Pulmonary artery endothelial cell (primary cell): ENCODE measurements around the gene MPRIP. TPM values are rescaled to one million over a fixed set of nuclear protein-coding genes. Genes with fewer than 3 reads are reported as not detected.
A peak's percentile ranks its signal among the peaks of the same experiment; 100 is the strongest.

Source experiments
- DNase-seq: peaks from one replicate; pipeline ENCODE4 v3.0.0-alpha.2; 2011; ENCODE audit warnings: low read depth, low spot score
- total RNA-seq: library from RNA; depleted of rRNA; stranded (reverse); fragments of >200 nt; gene quantifications from 2 replicates; pipeline ENCODE4 v1.2.3, GENCODE V29; 2014

MPRIP gene
- total RNA-seq, 1 donor from 2014 or later = 108 TPM

DNA sequence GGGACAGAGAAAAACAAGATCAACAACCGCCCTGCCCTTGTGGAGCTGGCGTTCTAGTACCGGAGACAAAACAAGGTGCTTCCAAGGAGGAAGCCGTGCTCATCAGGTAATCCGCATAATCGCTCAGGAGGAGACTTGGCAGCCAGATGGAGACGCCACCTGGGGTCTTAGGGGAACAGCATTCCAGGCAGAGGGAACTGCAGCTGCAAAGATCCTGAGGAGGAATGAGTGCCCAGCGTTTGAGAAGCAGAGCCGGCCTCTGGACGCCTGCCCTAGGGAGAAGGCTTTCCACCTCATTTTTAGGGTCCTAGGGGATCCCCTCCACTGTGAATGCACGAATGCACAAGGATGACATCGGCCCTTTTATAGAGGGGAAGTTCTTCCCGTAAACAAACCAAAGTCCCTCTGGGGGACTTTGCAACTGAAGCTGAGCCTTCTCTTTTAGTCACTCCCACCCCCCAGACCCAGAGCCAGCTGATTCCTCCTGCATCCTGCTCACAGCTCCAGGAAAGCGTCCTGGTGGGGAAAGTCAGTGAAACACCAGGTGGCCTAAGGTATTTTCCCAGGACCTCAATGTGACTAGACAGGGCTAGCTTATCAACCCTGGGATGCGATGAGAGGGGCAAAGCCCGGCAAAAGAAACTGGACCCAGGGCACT, 13.2 kb upstream of the MPRIP start:
- no peak for DNase-seq

DNA sequence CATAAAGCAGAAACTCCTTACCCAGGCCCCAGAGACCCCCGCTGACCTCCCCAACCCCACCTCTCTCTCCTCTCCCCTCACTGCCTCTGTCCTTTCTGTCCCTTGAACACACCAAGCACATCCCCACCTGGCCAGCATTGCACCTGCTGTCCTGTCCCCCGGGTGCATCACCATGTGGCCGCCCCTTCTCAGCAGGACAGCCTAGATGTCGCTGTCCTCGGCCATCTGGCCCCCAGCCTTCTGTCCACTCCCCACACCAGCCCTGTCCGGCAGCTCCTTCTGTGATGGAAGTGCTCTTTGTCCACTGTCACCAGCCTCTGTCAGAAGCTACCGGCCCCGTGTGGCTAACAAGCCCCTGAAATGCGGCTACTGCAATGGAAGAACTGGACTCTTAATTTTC, 12.3 kb upstream of the MPRIP start:
- no peak for DNase-seq

GRCh38 chr17:17030515-17031211, 11.6 kb upstream of the MPRIP start:
- DNase-seq = no peak

DNA sequence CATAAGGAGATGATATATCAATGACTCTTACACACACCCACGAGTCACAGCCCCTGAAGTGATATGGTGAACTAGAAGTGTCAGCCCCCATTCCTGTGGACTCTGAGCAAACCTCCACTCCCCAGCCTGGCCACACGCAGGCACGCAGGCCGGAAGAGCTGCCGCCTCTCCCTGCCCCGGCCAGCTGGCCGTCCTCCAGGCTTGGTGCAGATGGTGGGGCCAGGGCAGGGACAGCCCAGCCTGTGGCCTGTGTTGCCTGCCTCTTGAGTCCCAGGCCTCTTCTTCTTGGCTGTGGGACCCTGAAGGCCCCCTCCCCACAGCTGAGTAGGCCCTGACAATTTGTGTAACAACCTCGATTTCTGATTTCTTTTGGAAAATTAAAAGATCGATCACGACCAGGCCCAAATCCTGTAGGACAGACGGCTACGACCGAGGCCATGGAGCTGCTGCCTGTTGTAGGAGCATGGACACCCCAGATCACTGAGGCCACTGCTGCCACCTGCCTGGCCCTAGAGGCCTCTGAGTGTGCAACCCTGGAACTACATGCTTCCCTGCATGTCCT, 10.0 kb upstream of the MPRIP start:
- DNase-seq = no peak

DNA sequence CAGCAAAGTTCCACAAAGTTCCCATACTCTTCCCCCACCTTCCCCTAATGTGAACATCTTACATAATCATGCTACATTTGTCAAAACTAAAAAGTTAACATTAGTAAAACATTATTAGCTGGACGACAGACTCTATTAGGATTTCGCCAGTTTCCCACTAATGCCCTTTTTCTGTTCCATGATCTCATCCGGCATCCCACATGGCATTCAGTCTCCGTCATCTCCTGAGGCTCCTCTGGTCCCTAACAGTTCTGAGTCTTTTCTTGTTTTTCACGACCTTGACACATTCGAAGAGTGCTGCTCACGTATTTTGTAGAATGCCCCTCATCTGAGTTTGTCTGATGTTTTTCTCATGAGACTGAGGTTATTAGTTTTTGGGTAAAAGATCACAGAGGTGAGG, 8.8 kb upstream of the MPRIP start:
- no peak for DNase-seq

GRCh38 chr17:17034026-17034425, 8.2 kb upstream of the MPRIP start:
- DNase-seq = no peak

- no peak for DNase-seq
These were observed 7.7 kb upstream of the MPRIP start for GRCh38 chr17:17034496-17035075.

DNA sequence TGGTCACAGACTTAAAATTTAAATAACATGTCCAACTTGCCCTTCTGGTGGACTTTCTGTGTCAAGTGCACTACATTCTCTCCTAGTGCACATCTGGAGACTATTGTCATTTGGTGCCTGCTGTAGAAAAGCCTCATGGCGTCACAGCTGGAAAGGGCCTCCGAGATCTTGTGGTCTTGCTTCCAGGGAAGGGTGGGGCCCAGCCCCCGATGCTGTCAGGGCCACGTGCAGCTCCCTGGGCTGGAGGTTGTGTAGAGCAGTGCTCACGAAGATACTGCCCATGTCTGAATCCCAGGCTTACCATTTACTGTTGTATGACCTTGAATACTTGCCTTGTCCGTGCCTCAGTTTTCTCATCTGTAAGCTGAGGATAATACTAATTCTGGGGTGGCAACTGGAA, 6.8 kb upstream of the MPRIP start:
- no peak for DNase-seq

- no peak for DNase-seq
These were observed 6.2 kb upstream of the MPRIP start for GRCh38 chr17:17035920-17036523.

- DNase-seq = no peak
These were observed 5.7 kb upstream of the MPRIP start for GRCh38 chr17:17036524-17036998.

GRCh38 chr17:17039911-17040310, 2.3 kb upstream of the MPRIP start:
- no peak for DNase-seq

GRCh38 chr17:17041018-17041521, 1.2 kb upstream of the MPRIP start:
- no peak for DNase-seq

- DNase-seq = peak; percentile 85
These were observed 480 bp upstream of the MPRIP start for GRCh38 chr17:17041571-17042383.

GRCh38 chr17:17042851-17043460, 699 bp downstream of the MPRIP start:
- DNase-seq = no peak

DNA sequence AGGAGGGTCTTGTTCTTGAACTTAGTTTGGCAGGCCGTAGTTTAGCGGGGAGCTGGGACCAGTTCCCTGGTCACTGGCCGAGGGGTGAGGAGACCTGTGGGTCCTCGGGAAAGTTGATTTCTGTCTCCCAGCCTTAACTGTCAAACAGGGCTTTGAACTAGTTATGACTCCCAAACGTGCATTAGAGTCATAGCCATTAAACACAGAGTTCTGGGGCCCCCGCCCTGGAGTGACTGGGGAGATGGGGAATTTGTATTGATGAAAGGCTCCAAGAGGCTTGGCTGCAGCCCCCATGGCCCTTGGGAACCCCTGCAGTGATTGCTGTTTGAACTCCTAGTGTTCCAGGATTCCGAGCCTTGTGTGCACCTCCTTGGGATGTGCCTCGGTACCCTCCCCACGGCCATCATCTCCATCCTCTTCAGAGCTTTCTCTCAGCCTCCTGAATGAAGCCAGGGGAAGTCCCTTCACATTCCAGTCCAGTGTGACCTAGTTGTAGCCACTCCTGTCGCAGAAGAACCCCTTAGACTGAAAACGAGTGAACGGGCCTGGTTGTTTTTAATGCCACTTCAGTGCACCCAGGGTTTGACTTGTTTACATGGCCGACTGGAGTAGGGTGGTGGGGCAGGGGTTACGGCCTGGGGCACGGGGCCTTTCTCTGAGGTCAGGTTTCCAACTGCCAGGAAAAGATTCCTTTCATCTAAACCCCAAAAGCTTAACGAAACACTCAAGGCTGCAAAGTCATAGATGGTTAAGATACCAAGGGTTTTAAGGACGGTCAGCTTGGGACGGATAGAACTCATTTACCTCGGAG, 1.4 kb downstream of the MPRIP start:
- no peak for DNase-seq

DNA sequence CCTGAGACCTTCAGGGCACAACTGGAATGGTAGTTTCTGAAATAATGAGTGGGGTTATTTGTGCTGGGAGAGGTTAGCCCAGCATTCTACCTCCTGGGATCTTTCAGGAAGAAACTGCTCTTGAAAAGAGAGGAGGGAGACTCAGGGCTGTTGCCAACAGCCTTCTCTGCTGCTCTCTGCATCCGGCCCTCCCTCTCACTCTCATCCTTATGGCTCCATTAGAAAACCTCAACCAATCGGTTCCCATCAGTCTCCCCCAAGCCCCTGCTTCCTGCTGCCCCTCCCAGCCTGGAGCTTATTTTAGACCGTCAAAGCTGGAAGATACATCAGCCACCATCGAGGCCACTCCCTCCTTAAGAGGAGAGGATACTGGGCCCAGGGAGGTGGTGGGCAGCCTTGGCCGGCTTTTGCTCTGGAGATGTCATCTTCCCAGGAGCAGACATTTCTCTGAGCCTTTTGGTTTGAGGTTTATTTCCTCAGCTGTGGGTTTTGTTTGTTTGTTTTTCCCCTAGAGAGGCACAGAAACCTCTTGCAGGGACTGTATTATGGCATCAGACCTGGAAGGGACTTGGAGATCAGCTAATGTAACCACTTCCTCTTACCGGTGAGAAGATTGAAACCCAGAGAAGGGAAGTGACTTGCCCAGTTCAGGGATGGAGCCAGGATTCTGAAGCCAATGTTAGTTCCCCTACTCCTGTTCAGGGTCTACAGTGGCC, 2.7 kb downstream of the MPRIP start:
- no peak for DNase-seq

- DNase-seq = no peak
These were observed 5.8 kb downstream of the MPRIP start for GRCh38 chr17:17048106-17048505.

DNA sequence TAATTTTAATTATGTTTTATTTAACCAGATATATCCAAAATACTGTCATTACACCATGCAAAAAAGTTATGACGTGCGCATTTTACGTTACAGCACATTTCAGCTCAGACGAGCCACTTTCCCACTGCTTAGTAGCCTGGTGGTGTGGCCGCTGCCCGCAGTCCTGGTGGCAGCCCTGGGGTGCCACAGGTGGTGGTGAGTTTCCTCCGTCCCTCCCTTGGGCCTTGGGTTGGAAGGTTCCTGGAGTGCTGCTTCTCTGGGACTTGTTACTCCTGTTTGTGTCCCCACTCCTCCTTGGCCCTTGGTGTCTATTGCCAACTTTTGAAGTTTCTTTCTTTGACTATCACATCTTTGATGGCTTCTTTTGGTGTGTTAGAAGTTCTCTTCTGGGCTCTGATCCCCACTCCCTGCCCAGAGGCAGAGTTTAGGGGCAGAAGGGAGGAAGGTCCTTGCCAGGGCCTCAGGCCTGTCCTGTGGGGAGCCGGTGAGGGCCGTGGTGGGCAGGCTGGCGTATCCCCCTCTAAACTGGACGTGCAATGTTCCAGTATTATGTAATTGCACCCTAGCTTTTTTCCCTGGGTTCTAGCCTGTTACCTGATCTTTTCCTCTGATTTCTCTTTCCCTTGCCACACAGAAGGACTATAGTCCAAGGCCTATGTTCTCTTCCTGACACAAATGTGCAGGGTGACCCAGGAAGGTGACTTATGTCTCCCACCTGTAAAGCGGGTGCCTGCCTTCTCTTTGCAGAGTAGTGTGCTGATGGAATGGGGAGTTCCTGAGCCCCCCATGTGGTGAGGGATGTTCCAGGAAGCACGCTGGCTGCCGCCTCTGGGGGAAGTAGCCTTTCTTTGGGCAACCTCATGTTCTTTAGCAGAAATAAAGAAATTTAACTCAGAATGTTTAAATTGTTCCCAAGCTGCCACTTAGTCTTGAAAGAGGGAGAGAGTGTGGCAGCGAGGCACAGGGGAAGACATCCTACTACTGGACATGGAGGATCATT, 8.4 kb downstream of the MPRIP start:
- no peak for DNase-seq
